HEK293 (cell line): ENCODE results near the gene PLXND1.
A peak's percentile ranks its signal among the peaks of the same experiment; 100 is the strongest.

Experiments
- CTCF ChIA-PET: fragments of 350-600 bp; formaldehyde crosslinking; extraction: SDS; loops from one replicate; lab custom pipeline; 2021; ENCODE audit warnings: antibody characterized with exemption; lab: Yijun Ruan, JAX
- POLR2A ChIA-PET: fragments of 300-600 bp; formaldehyde crosslinking; extraction: SDS; loops from one replicate; lab custom pipeline; 2020; ENCODE audit warnings: antibody characterized with exemption, inconsistent platforms; lab: Yijun Ruan, JAX
- H3K27ac ChIP-seq: fragments of 200-500 bp; sonication (Bioruptor generic); 2 replicates; pipeline ENCODE4 v1.5.1; 2014; ENCODE audit warnings: low read depth, low read length, control low read depth, inconsistent platforms; ENCODE audit errors: extremely low read depth
- H3K36me3 ChIP-seq, 2 experiments: fragments of 200-500 bp in 1 of 2; sonication (Bioruptor generic) in 1 of 2; 1 replicate in 1 of 2; 2 replicates in 1 of 2; pipeline ENCODE4 v1.5.1; 2014 to 2017; ENCODE audit warnings: inconsistent platforms in 2 of 2, low read length in 2 of 2; ENCODE audit not compliant: control insufficient read depth in 2 of 2, insufficient read depth in 1 of 2
- H3K4me1 ChIP-seq: fragments of 200-500 bp; sonication (Bioruptor generic); 2 replicates; pipeline ENCODE4 v1.5.1; 2014; ENCODE audit warnings: mild to moderate bottlenecking, low read length, inconsistent platforms; ENCODE audit not compliant: control insufficient read depth, insufficient read depth
- H3K4me3 ChIP-seq: 2 replicates; pipeline ENCODE4 v1.5.1; 2011; ENCODE audit warnings: low read depth, mild to moderate bottlenecking, control low read depth, low read length, moderate library complexity
- H3K9me3 ChIP-seq: fragments of 200-500 bp; sonication (Bioruptor generic); 2 replicates; pipeline ENCODE4 v1.5.1; 2014; ENCODE audit warnings: low read depth, low read length, inconsistent platforms; ENCODE audit not compliant: control insufficient read depth, insufficient read depth
- CTCF ChIP-seq: fragments of 450-650 bp; formaldehyde crosslinking; IDR thresholded peaks from 2 replicates; pipeline ENCODE4 v1.5.1; 2016; ENCODE audit warnings: missing biosample characterization, missing genetic modification characterization
- EGR2 ChIP-seq: fragments of 450-650 bp; formaldehyde crosslinking; IDR thresholded peaks from 2 replicates; pipeline ENCODE4 v1.5.1; 2016; ENCODE audit warnings: low read depth, missing biosample characterization, missing genetic modification characterization
- FEZF1 ChIP-seq: fragments of 450-650 bp; formaldehyde crosslinking; IDR thresholded peaks from 2 replicates; pipeline ENCODE4 v1.5.1; 2016; ENCODE audit warnings: missing biosample characterization, missing genetic modification characterization
- GLIS2 ChIP-seq: fragments of 450-650 bp; formaldehyde crosslinking; IDR thresholded peaks from 2 replicates; pipeline ENCODE4 v1.5.1; 2016; ENCODE audit warnings: missing biosample characterization, missing genetic modification characterization
- SETDB1 ChIP-seq: IDR thresholded peaks from one replicate; pipeline ENCODE4 v1.6.1; 2017; ENCODE audit warnings: mild to moderate bottlenecking, low read length, moderate library complexity, mixed read lengths; ENCODE audit not compliant: insufficient read length
- SP2 ChIP-seq: fragments of 450-650 bp; formaldehyde crosslinking; IDR thresholded peaks from 2 replicates; pipeline ENCODE4 v1.5.1; 2016; ENCODE audit warnings: missing biosample characterization, missing genetic modification characterization
- ZBTB10 ChIP-seq: fragments of 450-650 bp; formaldehyde crosslinking; IDR thresholded peaks from 2 replicates; pipeline ENCODE4 v1.5.1; 2016; ENCODE audit warnings: missing biosample characterization, missing genetic modification characterization
- ZBTB26 ChIP-seq: fragments of 450-650 bp; formaldehyde crosslinking; optimal IDR thresholded peaks from 2 replicates; pipeline ENCODE3; 2016; ENCODE audit warnings: missing biosample characterization, mild to moderate bottlenecking, missing genetic modification characterization
- ZIC2 ChIP-seq: fragments of 450-650 bp; formaldehyde crosslinking; IDR thresholded peaks from 2 replicates; pipeline ENCODE4 v1.5.1; 2016; ENCODE audit warnings: missing biosample characterization, missing genetic modification characterization
- ZNF132 ChIP-seq: fragments of 450-650 bp; formaldehyde crosslinking; IDR thresholded peaks from 2 replicates; pipeline ENCODE4 v1.5.1; 2017; ENCODE audit warnings: missing biosample characterization, missing genetic modification characterization, borderline replicate concordance
- ZNF223 ChIP-seq: fragments of 450-650 bp; formaldehyde crosslinking; IDR thresholded peaks from 2 replicates; pipeline ENCODE4 v1.5.1; 2016; ENCODE audit warnings: missing biosample characterization, missing genetic modification characterization
- ZNF341 ChIP-seq: fragments of 450-650 bp; formaldehyde crosslinking; IDR thresholded peaks from 2 replicates; pipeline ENCODE4; 2016; ENCODE audit warnings: low read depth, missing biosample characterization, missing genetic modification characterization
- ZNF37A ChIP-seq: fragments of 450-650 bp; IDR thresholded peaks from 2 replicates; pipeline ENCODE4 v1.5.1; 2018; ENCODE audit warnings: missing biosample characterization, missing genetic modification characterization
- ZNF558 ChIP-seq: fragments of 450-650 bp; formaldehyde crosslinking; IDR thresholded peaks from 2 replicates; pipeline ENCODE4 v1.5.1; 2016; ENCODE audit warnings: missing biosample characterization, missing genetic modification characterization
- ZNF571 ChIP-seq: fragments of 450-650 bp; formaldehyde crosslinking; IDR thresholded peaks from 2 replicates; pipeline ENCODE4 v1.5.0; 2017; ENCODE audit warnings: missing biosample characterization, missing genetic modification characterization
- ZNF677 ChIP-seq: fragments of 450-650 bp; IDR thresholded peaks from 2 replicates; pipeline ENCODE4 v1.5.0; 2018; ENCODE audit warnings: missing biosample characterization, mild to moderate bottlenecking, missing genetic modification characterization, moderate library complexity
- ZNF704 ChIP-seq: fragments of 450-650 bp; formaldehyde crosslinking; IDR thresholded peaks from 2 replicates; pipeline ENCODE4 v1.5.1; 2016; ENCODE audit warnings: missing biosample characterization, missing genetic modification characterization
- ZNF747 ChIP-seq: fragments of 450-650 bp; formaldehyde crosslinking; IDR thresholded peaks from 2 replicates; pipeline ENCODE4 v1.5.1; 2016; ENCODE audit warnings: missing biosample characterization, missing genetic modification characterization
- ZXDB ChIP-seq: fragments of 450-650 bp; formaldehyde crosslinking; IDR thresholded peaks from 2 replicates; pipeline ENCODE4 v1.5.1; 2016; ENCODE audit warnings: missing biosample characterization, missing genetic modification characterization

PLXND1 gene

GRCh38 chr3:129626744-129627349 is 20.4 kb upstream of the PLXND1 start (continued):
- peak; percentile 63 for TF ChIP-seq SP2 (tag by site-specific recombination)
- no peak for TF ChIP-seq ZBTB26
- TF ChIP-seq ZNF558 (tag by site-specific recombination): no peak
- TF ChIP-seq ZBTB10: peak; percentile 19; the same call in 1 of the 2 replicates
- no peak for TF ChIP-seq ZNF704 (tag by site-specific recombination)
- no peak for TF ChIP-seq ZNF341 (tag by site-specific recombination)
- TF ChIP-seq GLIS2 (tag by site-specific recombination): peak; percentile 51; the same call in 1 of the 2 replicates
- peak; percentile 13; the same call in 1 of the 2 replicates for TF ChIP-seq CTCF

- no peak overlapping the region for H3K4me3 ChIP-seq
- H3K36me3 ChIP-seq: no peaks in the 10 kb centered on the region
- H3K9me3 ChIP-seq: no peaks in the 10 kb centered on the region
- H3K27ac ChIP-seq: no peak overlapping the region
- peaks cover 3% of the 10 kb centered on the region; the same call in 1 of the 2 replicates for H3K4me1 ChIP-seq
- CTCF ChIA-PET: interaction anchor here (0.8 to 1.1 kb wide), 2 partner anchors 114 to 655 kb away, joined by 3 to 4 read pairs; no protein-coding TSS in a partner anchor
- POLR2A ChIA-PET: interaction anchor here (1.0 kb wide), 1 partner anchor 12 kb away, joined by 3 read pairs; no protein-coding TSS in a partner anchor
- TF ChIP-seq CTCF (0 out of 2 replicates have a peak, but pooled peaks have one; percentile 22), ZIC2 (no peak), FEZF1 (tag by site-specific recombination) (no peak), ZNF677 (tag by site-specific recombination) (no peak), ZNF37A (tag by site-specific recombination) (no peak), ZNF132 (tag by site-specific recombination) (no peak), EGR2 (tag by site-specific recombination) (peak; percentile 57), ZNF571 (no peak), ZNF747 (tag by site-specific recombination) (no peak), ZXDB (no peak), SETDB1 (no peak), ZNF223 (tag by site-specific recombination) (no peak)
Measured at GRCh38 chr3:129625072-129625874, 18.8 kb upstream of the PLXND1 start.
